ENCODE results near the gene ADARB2.

DNA sequence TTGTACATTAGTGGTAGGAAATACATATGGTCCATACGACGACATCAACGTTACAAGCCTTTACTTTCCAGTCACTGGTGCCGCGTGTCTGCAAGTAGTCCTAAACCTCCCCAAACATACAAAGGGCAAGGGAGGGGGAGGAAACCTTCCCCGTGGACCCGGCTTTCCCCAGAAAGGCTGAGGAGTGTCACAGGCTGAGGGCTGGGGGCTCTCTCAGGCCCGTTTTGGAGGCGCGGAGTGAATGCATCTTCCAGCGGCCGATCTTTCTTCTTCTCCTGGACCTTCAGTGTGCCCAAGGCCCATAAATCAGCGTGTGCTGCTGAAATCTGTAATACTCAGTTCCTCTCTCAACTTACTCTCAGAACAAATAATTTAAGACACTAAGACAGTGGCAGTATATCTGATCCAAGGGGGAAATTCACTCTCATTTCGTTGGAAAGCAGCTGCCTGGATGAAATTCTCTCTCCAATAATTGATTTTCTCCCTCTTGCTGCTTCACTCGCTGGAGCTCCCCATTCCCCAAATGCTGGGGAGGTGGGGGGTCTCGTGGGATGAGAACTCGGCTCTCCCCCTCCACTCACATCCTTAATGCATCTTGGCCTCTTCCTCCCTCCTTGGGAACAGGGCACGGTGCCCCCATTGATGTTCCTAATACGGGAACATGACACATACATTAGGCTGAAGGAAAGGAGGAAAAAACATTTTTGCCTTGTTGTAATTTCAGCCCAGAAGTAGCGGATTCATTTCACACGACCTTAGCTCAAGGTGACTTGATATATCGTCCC is 126.1 kb downstream of the ADARB2 start:
- TF ChIP-seq, protein P1, sequence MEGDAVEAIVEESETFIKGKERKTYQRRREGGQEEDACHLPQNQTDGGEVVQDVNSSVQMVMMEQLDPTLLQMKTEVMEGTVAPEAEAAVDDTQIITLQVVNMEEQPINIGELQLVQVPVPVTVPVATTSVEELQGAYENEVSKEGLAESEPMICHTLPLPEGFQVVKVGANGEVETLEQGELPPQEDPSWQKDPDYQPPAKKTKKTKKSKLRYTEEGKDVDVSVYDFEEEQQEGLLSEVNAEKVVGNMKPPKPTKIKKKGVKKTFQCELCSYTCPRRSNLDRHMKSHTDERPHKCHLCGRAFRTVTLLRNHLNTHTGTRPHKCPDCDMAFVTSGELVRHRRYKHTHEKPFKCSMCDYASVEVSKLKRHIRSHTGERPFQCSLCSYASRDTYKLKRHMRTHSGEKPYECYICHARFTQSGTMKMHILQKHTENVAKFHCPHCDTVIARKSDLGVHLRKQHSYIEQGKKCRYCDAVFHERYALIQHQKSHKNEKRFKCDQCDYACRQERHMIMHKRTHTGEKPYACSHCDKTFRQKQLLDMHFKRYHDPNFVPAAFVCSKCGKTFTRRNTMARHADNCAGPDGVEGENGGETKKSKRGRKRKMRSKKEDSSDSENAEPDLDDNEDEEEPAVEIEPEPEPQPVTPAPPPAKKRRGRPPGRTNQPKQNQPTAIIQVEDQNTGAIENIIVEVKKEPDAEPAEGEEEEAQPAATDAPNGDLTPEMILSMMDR (IDR thresholded peaks at IDR 0.05) = no peak
- TF ChIP-seq POLR2A (IDR thresholded peaks at IDR 0.05; ENCODE audit: low read depth) (no peak), EP300 (IDR thresholded peaks at IDR 0.05) (no peak), POLR2AphosphoS5 (IDR thresholded peaks at IDR 0.05) (no peak)

Data from esophagus muscularis mucosa (tissue), 4 donors.